HepG2 (cell line): Measurements from ENCODE around the gene ARHGAP9. TPM values are rescaled to one million over a fixed set of nuclear protein-coding genes. Genes with fewer than 3 reads are reported as not detected.

Experiments
- ATAC-seq: fragments of 200-7000 bp; cut with Tn5 transposase; 3 replicates; pipeline ENCODE4 v1.9.1; 2020; ENCODE audit warnings: mild to moderate bottlenecking, moderate library complexity
- BruUV-seq: library from RNA; stranded (reverse); fragments of 400-500 nt; replicated peaks from 2 replicates; lab custom pipeline; 2021; lab: Mats Ljungman, UMichigan
- CTCF ChIA-PET: fragments of 300-600 bp; formaldehyde crosslinking; extraction: SDS; loops from one replicate; lab custom pipeline; 2021; ENCODE audit warnings: low total read pairs, inconsistent platforms, low intra/inter-chr PET ratio; lab: Yijun Ruan, JAX
- POLR2A ChIA-PET: fragments of 350-600 bp; sonication (Branson Sonifier 250); formaldehyde crosslinking; loops from one replicate; lab custom pipeline; 2020; ENCODE audit warnings: antibody characterized with exemption, inconsistent platforms; lab: Yijun Ruan, JAX
- DNase-seq: peaks from one replicate; pipeline ENCODE4 v3.0.0-alpha.2; 2015; ENCODE audit warnings: low spot score
- FAIRE-seq: peaks from 3 replicates; lab custom pipeline; 2011; peaks lifted over from hg19 to GRCh38; lab: Jason Lieb, UNC
- H2AFZ ChIP-seq: one replicate; pipeline ENCODE4 v1.6.1; 2011; ENCODE audit warnings: low read length, inconsistent platforms
- H3K27ac ChIP-seq: fragments of 300-600 bp; 3 replicates; pipeline ENCODE4 v1.8.0; 2011; ENCODE audit warnings: mixed run types, mild to moderate bottlenecking, mixed read lengths, low read length, inconsistent platforms; ENCODE audit not compliant: insufficient read depth; ENCODE audit errors: extremely low read length
- H3K27me3 ChIP-seq, 2 experiments: fragments of 200-600 bp in 1 of 2; 2 replicates in 1 of 2; 3 replicates in 1 of 2; pipeline versions ENCODE4 v1.6.0 to v1.8.0; 2011; ENCODE audit warnings: low read length in 2 of 2, mild to moderate bottlenecking in 2 of 2, moderate library complexity in 2 of 2, inconsistent platforms in 1 of 2; ENCODE audit not compliant: insufficient read depth in 2 of 2, control insufficient read depth in 1 of 2
- H3K36me3 ChIP-seq, 2 experiments: fragments of 200-600 bp in 1 of 2; replicated peaks in 1 of 2; 2 replicates in 1 of 2; 3 replicates in 1 of 2; pipeline versions ENCODE4 v1.5.1 to v1.8.0; 2011; ENCODE audit warnings: low read length in 2 of 2, inconsistent platforms in 1 of 2; ENCODE audit not compliant: insufficient read depth in 2 of 2, control insufficient read depth in 1 of 2
- H3K4me1 ChIP-seq: 2 replicates; pipeline ENCODE4 v1.5.1; 2012; ENCODE audit warnings: low read length, inconsistent platforms; ENCODE audit not compliant: insufficient read depth
- H3K4me2 ChIP-seq: 2 replicates; pipeline ENCODE4 v1.6.0; 2011; ENCODE audit warnings: low read depth, low read length, inconsistent platforms
- H3K4me3 ChIP-seq, 3 experiments: fragments of 200-600 bp in 1 of 3; sonication (generic), shearing (Covaris generic) in 1 of 3; replicated peaks in 1 of 3; 2 replicates each; pipeline ENCODE4 v1.5.1; 2011 to 2016; ENCODE audit warnings: low read length in 3 of 3, inconsistent platforms in 2 of 3, low read depth in 2 of 3, mild to moderate bottlenecking in 2 of 3, control low read depth in 1 of 3, mixed read lengths in 1 of 3; ENCODE audit not compliant: insufficient read depth in 1 of 3
- H3K79me2 ChIP-seq: one replicate; pipeline ENCODE4 v1.6.1; 2011; ENCODE audit warnings: low read length, inconsistent platforms; ENCODE audit not compliant: insufficient read depth
- H3K9ac ChIP-seq: 2 replicates; pipeline ENCODE4 v1.6.0; 2011; ENCODE audit warnings: mild to moderate bottlenecking, low read depth, low read length, inconsistent platforms; ENCODE audit not compliant: insufficient read depth
- H3K9me3 ChIP-seq: 2 replicates; pipeline ENCODE4 v1.5.1; 2012; ENCODE audit warnings: mild to moderate bottlenecking, low read length
- H4K20me1 ChIP-seq: 2 replicates; pipeline ENCODE4 v1.6.0; 2011; ENCODE audit warnings: inconsistent platforms, mild to moderate bottlenecking, low read length, moderate library complexity; ENCODE audit not compliant: insufficient read depth
- CREB3 ChIP-seq: sonication (generic); formaldehyde crosslinking; IDR thresholded peaks from 2 replicates; pipeline ENCODE4 v1.5.0; 2020; ENCODE audit warnings: missing genetic modification reagents
- DNMT1 ChIP-seq: sonication (generic); formaldehyde crosslinking; IDR thresholded peaks from 2 replicates; pipeline ENCODE4 v1.5.1; 2020; ENCODE audit warnings: mild to moderate bottlenecking, missing genetic modification reagents
- GRHL1 ChIP-seq: sonication (generic); formaldehyde crosslinking; conservative IDR thresholded peaks from 2 replicates; pipeline ENCODE4 v1.8.0; 2022; ENCODE audit warnings: missing genetic modification reagents
- HNF4G ChIP-seq, 2 experiments: sonication (generic) in 1 of 2; formaldehyde crosslinking in 1 of 2; IDR thresholded peaks; 2 replicates each; pipeline versions ENCODE4 v1.4.0 to v1.6.1; 2011 to 2020; ENCODE audit warnings: borderline replicate concordance in 2 of 2, low read depth in 2 of 2, mild to moderate bottlenecking in 2 of 2, low read length in 1 of 2, missing genetic modification reagents in 1 of 2, moderate library complexity in 1 of 2
- PHF20 ChIP-seq: sonication (generic); formaldehyde crosslinking; IDR thresholded peaks from 2 replicates; pipeline ENCODE4 v1.5.0; 2020; ENCODE audit warnings: mild to moderate bottlenecking, missing genetic modification reagents
- PLSCR1 ChIP-seq: sonication (generic); formaldehyde crosslinking; IDR thresholded peaks from 2 replicates; pipeline ENCODE4 v1.5.0; 2020; ENCODE audit warnings: missing genetic modification reagents, mild to moderate bottlenecking, borderline replicate concordance
- TCF7L2 ChIP-seq: IDR thresholded peaks from 2 replicates; pipeline ENCODE4 v1.6.1; 2011; ENCODE audit warnings: mild to moderate bottlenecking, low read depth, low read length, moderate library complexity
- TMF1 ChIP-seq: sonication (generic); formaldehyde crosslinking; IDR thresholded peaks from 2 replicates; pipeline ENCODE4 v1.8.1; 2022; ENCODE audit warnings: low read depth, missing genetic modification reagents
- YEATS2 ChIP-seq: sonication (generic); formaldehyde crosslinking; IDR thresholded peaks from 2 replicates; pipeline ENCODE4 v1.4.0; 2020; ENCODE audit warnings: missing genetic modification reagents, borderline replicate concordance
- ZBTB42 ChIP-seq: sonication (generic); formaldehyde crosslinking; IDR thresholded peaks from 2 replicates; pipeline ENCODE4 v1.5.0; 2020; ENCODE audit warnings: mild to moderate bottlenecking, missing genetic modification reagents
- ZNF232 ChIP-seq: sonication (generic); formaldehyde crosslinking; IDR thresholded peaks from 2 replicates; pipeline ENCODE4 v1.4.0; 2020; ENCODE audit warnings: missing genetic modification reagents, borderline replicate concordance
- ZNF292 ChIP-seq: sonication (generic); formaldehyde crosslinking; IDR thresholded peaks from 2 replicates; pipeline ENCODE4 v1.8.1; 2022; ENCODE audit warnings: mild to moderate bottlenecking, low read depth, missing genetic modification reagents, borderline replicate concordance
- ZNF451 ChIP-seq: sonication (generic); formaldehyde crosslinking; IDR thresholded peaks from 2 replicates; pipeline ENCODE4 v1.5.0; 2020; ENCODE audit warnings: mild to moderate bottlenecking, missing genetic modification reagents
- ZSCAN22 ChIP-seq: sonication (generic); formaldehyde crosslinking; IDR thresholded peaks from 2 replicates; pipeline ENCODE4 v1.4.0; 2020; ENCODE audit warnings: mild to moderate bottlenecking, missing genetic modification reagents
- ZSCAN31 ChIP-seq: sonication (generic); formaldehyde crosslinking; IDR thresholded peaks from 2 replicates; pipeline ENCODE4 v1.5.0; 2020; ENCODE audit warnings: low read depth, mild to moderate bottlenecking, missing genetic modification reagents
- in situ Hi-C: cut with HindIII; loops from 2 replicates; pipeline ENCODE4 v1.10.0; 2017; ENCODE audit warnings: low pct_unique_long_range_greater_than_20kb; ENCODE audit not compliant: extremely low pct_ligation_motif_present
- intact Hi-C: fragments of 100-400 bp; cut with micrococcal nuclease; formaldehyde crosslinking; loops from one replicate; pipeline ENCODE4 v1.10.0; 2022; ENCODE audit not compliant: unreplicated experiment
- polyA plus RNA-seq, 8 experiments: library from polyadenylated mRNA; depleted of rRNA in 3 of 8; stranded (reverse) in 7 of 8; unstranded in 1 of 8; fragments of >200 nt; fragmentation: Illumina TruSeq in 4 of 8; extraction: Trizol in 4 of 8; gene quantifications; 2 replicates each; pipeline versions ENCODE4 v1.2.1 to v1.2.3, GENCODE V29; 2011 to 2016; ENCODE audit warnings: low read depth in 4 of 8, missing spikeins in 1 of 8, mixed read lengths in 1 of 8; ENCODE audit not compliant: insufficient read depth in 1 of 8
- total RNA-seq, 5 experiments: library from RNA; depleted of rRNA; stranded (reverse); fragments of >200 nt; fragmentation: Illumina TruSeq; extraction: Trizol; gene quantifications; 2 replicates each; pipeline ENCODE4 v1.2.3, GENCODE V29; 2016; ENCODE audit warnings: low read depth in 1 of 5
- TF ChIP-seq, protein P1 (sequence below): sonication (generic); formaldehyde crosslinking; IDR thresholded peaks from 2 replicates; pipeline ENCODE4 v1.4.0; 2020; ENCODE audit warnings: missing genetic modification reagents
- TF ChIP-seq, protein P2 (sequence below): sonication (generic); formaldehyde crosslinking; IDR thresholded peaks from 2 replicates; pipeline ENCODE4 v1.5.0; 2020; ENCODE audit warnings: mild to moderate bottlenecking, missing genetic modification reagents, borderline replicate concordance

ARHGAP9 gene
- total and polyA plus RNA-seq, 2 of the 13 experiments (the other 11 are each of a cell fraction or from before 2014, with no cell fraction given) = 0.18 to 1.2 TPM

GRCh38 chr12:57496822-57497221, 17.2 kb upstream of the ARHGAP9 start:
- POLR2A ChIA-PET = interaction anchor here (0.6 to 1.3 kb wide), 2 partner anchors 13 to 134 kb away, joined by 3 read pairs; no protein-coding TSS in a partner anchor
- H3K9ac ChIP-seq = no peak overlapping the region
- H3K4me1 ChIP-seq = peaks cover 10% of the 10 kb centered on the region
- no peak overlapping the region for H2AFZ ChIP-seq
- FAIRE-seq (peak; percentile 64), ATAC-seq (peak; percentile 60), DNase-seq (no peak)
- no peak overlapping the region for H3K27ac ChIP-seq
- H3K79me2 ChIP-seq = no peaks in the 10 kb centered on the region
- H3K4me3 ChIP-seq = no peak overlapping the region
- intact Hi-C loops (no loop called here), in situ Hi-C loops (no loop called here)
- peaks cover 21 to 50% of the 10 kb centered on the region in 2 experiments; a peak in 4 of 5 replicates for H3K36me3 ChIP-seq
- no TSS peak for BruUV-seq
- no peaks in the 10 kb centered on the region for H3K9me3 ChIP-seq
- no peaks in the 10 kb centered on the region for H3K27me3 ChIP-seq
- no peak overlapping the region for H3K4me2 ChIP-seq
- H4K20me1 ChIP-seq = peaks cover 4% of the 10 kb centered on the region
- CTCF ChIA-PET = no interaction called here
- TF ChIP-seq TMF1 (CRISPR knock-in tag) = no peak
- no peak for TF ChIP-seq CREB3
- TF ChIP-seq YEATS2 (CRISPR knock-in tag) = no peak
- TF ChIP-seq ZNF292 (CRISPR knock-in tag) = no peak
- TF ChIP-seq PLSCR1 (CRISPR knock-in tag) = no peak
- no peak for TF ChIP-seq ZNF451
- TF ChIP-seq, protein P1, sequence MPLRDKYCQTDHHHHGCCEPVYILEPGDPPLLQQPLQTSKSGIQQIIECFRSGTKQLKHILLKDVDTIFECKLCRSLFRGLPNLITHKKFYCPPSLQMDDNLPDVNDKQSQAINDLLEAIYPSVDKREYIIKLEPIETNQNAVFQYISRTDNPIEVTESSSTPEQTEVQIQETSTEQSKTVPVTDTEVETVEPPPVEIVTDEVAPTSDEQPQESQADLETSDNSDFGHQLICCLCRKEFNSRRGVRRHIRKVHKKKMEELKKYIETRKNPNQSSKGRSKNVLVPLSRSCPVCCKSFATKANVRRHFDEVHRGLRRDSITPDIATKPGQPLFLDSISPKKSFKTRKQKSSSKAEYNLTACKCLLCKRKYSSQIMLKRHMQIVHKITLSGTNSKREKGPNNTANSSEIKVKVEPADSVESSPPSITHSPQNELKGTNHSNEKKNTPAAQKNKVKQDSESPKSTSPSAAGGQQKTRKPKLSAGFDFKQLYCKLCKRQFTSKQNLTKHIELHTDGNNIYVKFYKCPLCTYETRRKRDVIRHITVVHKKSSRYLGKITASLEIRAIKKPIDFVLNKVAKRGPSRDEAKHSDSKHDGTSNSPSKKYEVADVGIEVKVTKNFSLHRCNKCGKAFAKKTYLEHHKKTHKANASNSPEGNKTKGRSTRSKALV = no peak
- peak; percentile 24; the same call in 1 of the 2 replicates for TF ChIP-seq TCF7L2
- TF ChIP-seq PHF20 (CRISPR knock-in tag) = no peak
- no peak for TF ChIP-seq DNMT1
- no peak for TF ChIP-seq ZSCAN22 (CRISPR knock-in tag)
- no peak for TF ChIP-seq ZSCAN31
- no peak for TF ChIP-seq GRHL1 (CRISPR knock-in tag)
- 0 out of 2 replicates have a peak, but pooled peaks have one; percentile 15 for TF ChIP-seq HNF4G (IDR thresholded peaks at IDR 0.05; ENCODE audit: borderline replicate concordance, low read depth, low read length)
- TF ChIP-seq HNF4G (CRISPR knock-in tag; IDR thresholded peaks at IDR 0.05; ENCODE audit: borderline replicate concordance, low read depth) = no peak
- no peak for TF ChIP-seq ZNF232 (CRISPR knock-in tag)
- no peak for TF ChIP-seq ZBTB42 (CRISPR knock-in tag)
- TF ChIP-seq, protein P2, sequence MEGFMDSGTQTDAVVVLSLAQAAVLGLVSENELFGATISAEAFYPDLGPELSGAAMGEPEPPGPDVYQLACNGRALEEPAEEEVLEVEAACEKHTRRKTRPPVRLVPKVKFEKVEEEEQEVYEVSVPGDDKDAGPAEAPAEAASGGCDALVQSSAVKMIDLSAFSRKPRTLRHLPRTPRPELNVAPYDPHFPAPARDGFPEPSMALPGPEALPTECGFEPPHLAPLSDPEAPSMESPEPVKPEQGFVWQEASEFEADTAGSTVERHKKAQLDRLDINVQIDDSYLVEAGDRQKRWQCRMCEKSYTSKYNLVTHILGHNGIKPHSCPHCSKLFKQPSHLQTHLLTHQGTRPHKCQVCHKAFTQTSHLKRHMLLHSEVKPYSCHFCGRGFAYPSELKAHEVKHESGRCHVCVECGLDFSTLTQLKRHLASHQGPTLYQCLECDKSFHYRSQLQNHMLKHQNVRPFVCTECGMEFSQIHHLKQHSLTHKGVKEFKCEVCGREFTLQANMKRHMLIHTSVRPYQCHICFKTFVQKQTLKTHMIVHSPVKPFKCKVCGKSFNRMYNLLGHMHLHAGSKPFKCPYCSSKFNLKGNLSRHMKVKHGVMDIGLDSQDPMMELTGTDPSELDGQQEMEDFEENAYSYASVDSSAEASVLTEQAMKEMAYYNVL (CRISPR knock-in tag) = no peak
